Activated naive CD4-positive, alpha-beta T cell (primary cell): Measurements from ENCODE around the gene EID3.
"Not testable (repeated sequence)": the region's sequence is repeated elsewhere in the genome, so short reads cannot be mapped to it uniquely, and the experiment has no call there.

Experiments used
- DNase-seq, 4 experiments: peaks; one replicate each; lab custom pipeline; 2025; lab: John Stamatoyannopoulos, UW

Gene EID3

GRCh38 chr12:104313568-104314241 lies 10.2 kb downstream of the EID3 start:
- no peak for DNase-seq

GRCh38 chr12:104314242-104314614 lies 10.7 kb downstream of the EID3 start:
- no peak for DNase-seq

GRCh38 chr12:104315326-104316224 lies 12.0 kb downstream of the EID3 start:
- DNase-seq = no peak

GRCh38 chr12:104316936-104317335 lies 13.4 kb downstream of the EID3 start:
- no peak for DNase-seq

- DNase-seq = no peak
Observed at GRCh38 chr12:104317538-104318210, 14.1 kb downstream of the EID3 start.

GRCh38 chr12:104319028-104319427 lies 15.5 kb downstream of the EID3 start:
- DNase-seq = no peak

GRCh38 chr12:104319918-104320626 lies 16.5 kb downstream of the EID3 start:
- no peak for DNase-seq

GRCh38 chr12:104320627-104321024 lies 17.1 kb downstream of the EID3 start:
- no peak for DNase-seq

GRCh38 chr12:104321949-104322348 lies 18.4 kb downstream of the EID3 start:
- no peak for DNase-seq

- DNase-seq = not testable (repeated sequence)
Observed at GRCh38 chr12:104322533-104322932, 19.0 kb downstream of the EID3 start.

- no peak for DNase-seq
Observed at GRCh38 chr12:104323899-104324298, 20.4 kb downstream of the EID3 start.

- not testable (repeated sequence) for DNase-seq
Observed at GRCh38 chr12:104328278-104328677, 24.7 kb downstream of the EID3 start.

- no peak for DNase-seq
Observed at GRCh38 chr12:104328790-104329189, 25.3 kb downstream of the EID3 start.

GRCh38 chr12:104329707-104330532 lies 26.4 kb downstream of the EID3 start:
- DNase-seq = no peak

- no peak for DNase-seq
Observed at GRCh38 chr12:104331376-104331775, 27.8 kb downstream of the EID3 start.

- not testable (repeated sequence) for DNase-seq
Observed at GRCh38 chr12:104332273-104332672, 28.7 kb downstream of the EID3 start.

- DNase-seq = no peak
Observed at GRCh38 chr12:104333692-104334255, 30.2 kb downstream of the EID3 start.

- DNase-seq = no peak
Observed at GRCh38 chr12:104334581-104334980, 31.0 kb downstream of the EID3 start.

- no peak for DNase-seq
Observed at GRCh38 chr12:104336115-104336514, 32.6 kb downstream of the EID3 start.

GRCh38 chr12:104337030-104337558 lies 33.6 kb downstream of the EID3 start:
- no peak for DNase-seq

- DNase-seq = no peak
Observed at GRCh38 chr12:104339663-104340062, 36.1 kb downstream of the EID3 start.
